ENCODE data around the gene KLHL24. TPM values are rescaled to one million over a fixed set of nuclear protein-coding genes. Genes with fewer than 3 reads are reported as not detected.

KLHL24 gene
- total RNA-seq, 1 experiment from 2014 or later, result 33.9 TPM

DNA sequence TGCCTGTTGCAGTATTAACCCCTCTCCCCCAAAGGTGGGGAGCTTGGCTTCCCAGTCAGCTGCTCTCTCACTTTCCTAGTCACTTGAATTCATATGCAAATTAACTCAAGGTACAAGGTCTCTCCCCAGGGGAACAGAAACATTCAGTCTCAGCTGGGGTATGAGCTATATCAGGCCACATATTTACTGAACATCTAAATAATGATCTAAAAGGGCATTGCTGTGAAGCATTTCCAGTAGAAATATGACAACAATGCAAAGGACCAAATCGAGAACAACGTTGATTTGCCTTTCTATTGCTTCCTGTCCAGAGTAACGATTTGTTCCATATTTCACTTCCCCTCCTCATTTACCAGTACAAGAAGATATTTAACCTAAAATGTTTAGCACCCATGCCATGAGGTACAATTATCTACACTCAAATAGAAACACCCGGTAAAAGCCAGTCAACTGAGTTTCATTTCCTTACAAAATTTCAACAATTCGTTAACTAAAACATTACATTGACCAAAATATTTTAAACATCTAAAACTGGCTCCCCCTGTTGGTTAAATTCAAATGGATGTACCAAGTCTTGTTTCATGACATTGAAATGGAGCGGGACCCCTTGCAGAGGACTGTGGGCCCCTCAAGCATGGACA is 43.4 kb upstream of the KLHL24 start (continued):
- TF ChIP-seq FOXJ3 (CRISPR knock-in tag; IDR thresholded peaks at IDR 0.05; ENCODE audit: borderline replicate concordance) (no peak), ZNF121 (CRISPR knock-in tag; IDR thresholded peaks at IDR 0.05) (no peak), FOXP1 (CRISPR knock-in tag; IDR thresholded peaks at IDR 0.05; ENCODE audit: borderline replicate concordance) (no peak), NFYB (CRISPR knock-in tag; conservative IDR thresholded peaks at IDR 0.05; ENCODE audit: low read depth) (no peak), RORB (CRISPR knock-in tag; IDR thresholded peaks at IDR 0.05) (no peak), ZNF416 (CRISPR knock-in tag; IDR thresholded peaks at IDR 0.05) (no peak), GTF2I (CRISPR knock-in tag; conservative IDR thresholded peaks at IDR 0.05) (no peak), MYBL2 (CRISPR knock-in tag; IDR thresholded peaks at IDR 0.05) (no peak)
- TF ChIP-seq, protein P1, sequence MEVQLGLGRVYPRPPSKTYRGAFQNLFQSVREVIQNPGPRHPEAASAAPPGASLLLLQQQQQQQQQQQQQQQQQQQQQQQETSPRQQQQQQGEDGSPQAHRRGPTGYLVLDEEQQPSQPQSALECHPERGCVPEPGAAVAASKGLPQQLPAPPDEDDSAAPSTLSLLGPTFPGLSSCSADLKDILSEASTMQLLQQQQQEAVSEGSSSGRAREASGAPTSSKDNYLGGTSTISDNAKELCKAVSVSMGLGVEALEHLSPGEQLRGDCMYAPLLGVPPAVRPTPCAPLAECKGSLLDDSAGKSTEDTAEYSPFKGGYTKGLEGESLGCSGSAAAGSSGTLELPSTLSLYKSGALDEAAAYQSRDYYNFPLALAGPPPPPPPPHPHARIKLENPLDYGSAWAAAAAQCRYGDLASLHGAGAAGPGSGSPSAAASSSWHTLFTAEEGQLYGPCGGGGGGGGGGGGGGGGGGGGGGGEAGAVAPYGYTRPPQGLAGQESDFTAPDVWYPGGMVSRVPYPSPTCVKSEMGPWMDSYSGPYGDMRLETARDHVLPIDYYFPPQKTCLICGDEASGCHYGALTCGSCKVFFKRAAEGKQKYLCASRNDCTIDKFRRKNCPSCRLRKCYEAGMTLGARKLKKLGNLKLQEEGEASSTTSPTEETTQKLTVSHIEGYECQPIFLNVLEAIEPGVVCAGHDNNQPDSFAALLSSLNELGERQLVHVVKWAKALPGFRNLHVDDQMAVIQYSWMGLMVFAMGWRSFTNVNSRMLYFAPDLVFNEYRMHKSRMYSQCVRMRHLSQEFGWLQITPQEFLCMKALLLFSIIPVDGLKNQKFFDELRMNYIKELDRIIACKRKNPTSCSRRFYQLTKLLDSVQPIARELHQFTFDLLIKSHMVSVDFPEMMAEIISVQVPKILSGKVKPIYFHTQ (CRISPR knock-in tag; IDR thresholded peaks at IDR 0.05), result no peak
- TF ChIP-seq, protein P2, sequence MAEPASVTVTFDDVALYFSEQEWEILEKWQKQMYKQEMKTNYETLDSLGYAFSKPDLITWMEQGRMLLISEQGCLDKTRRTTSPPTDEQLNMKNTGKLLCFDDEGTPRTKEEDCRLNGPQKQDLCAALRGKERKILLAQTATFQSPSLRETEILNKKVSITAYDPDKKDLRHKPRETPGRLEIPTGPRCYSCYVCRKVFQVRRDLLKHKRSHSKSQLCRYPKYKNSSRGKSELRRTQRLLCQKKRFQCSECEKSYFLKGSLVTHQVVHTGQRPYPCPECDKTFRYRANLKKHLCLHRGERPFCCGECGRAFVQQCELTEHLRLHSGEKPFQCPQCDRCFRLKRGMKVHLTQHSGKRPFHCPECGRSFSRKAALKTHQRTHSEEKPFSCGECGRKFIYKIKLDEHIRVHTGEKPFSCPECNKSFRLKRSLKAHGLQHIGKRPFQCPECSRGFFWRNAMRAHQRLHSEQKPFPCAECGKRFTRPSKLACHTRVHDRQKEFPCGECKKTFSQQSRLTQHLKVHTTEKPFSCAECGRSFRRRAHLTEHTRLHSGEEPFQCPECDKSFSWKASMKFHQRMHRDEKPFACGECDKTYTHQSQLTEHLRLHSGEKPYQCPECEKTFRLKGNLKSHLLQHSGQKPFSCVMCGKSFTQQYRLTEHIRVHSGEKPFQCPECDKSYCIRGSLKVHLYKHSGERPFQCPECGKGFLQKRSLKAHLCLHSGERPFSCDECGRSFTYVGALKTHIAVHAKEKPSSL (CRISPR knock-in tag; conservative IDR thresholded peaks at IDR 0.05), result no peak
- TF ChIP-seq, protein P3, sequence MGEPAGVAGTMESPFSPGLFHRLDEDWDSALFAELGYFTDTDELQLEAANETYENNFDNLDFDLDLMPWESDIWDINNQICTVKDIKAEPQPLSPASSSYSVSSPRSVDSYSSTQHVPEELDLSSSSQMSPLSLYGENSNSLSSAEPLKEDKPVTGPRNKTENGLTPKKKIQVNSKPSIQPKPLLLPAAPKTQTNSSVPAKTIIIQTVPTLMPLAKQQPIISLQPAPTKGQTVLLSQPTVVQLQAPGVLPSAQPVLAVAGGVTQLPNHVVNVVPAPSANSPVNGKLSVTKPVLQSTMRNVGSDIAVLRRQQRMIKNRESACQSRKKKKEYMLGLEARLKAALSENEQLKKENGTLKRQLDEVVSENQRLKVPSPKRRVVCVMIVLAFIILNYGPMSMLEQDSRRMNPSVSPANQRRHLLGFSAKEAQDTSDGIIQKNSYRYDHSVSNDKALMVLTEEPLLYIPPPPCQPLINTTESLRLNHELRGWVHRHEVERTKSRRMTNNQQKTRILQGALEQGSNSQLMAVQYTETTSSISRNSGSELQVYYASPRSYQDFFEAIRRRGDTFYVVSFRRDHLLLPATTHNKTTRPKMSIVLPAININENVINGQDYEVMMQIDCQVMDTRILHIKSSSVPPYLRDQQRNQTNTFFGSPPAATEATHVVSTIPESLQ (CRISPR knock-in tag; IDR thresholded peaks at IDR 0.05), result no peak

DNA sequence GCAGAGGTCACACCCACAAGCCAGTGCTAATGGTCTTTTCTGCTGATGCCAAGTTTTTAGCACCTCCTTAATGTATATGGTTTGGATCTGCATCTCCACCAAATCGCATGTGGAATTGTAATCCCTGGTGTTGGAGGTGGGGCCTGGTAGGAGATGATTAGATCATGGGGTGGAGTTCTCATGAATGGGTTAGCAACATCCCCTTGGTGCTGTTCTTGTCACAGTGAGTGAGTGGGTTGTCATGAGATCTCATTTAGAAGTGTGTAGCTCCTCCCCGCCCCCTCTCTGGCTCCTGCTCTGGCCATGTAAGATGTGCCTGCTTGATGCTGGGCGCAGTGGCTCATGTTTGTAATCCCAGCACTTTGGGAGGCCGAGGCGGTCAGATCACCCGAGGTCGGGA is 42.6 kb upstream of the KLHL24 start:
- no peak for DNase-seq (ENCODE audit: low spot score)
- no peak for ATAC-seq
- peaks cover 12% of the 10 kb centered on the region for H3K36me3 Mint-ChIP-seq
- ChIA-PET POLR2A (no interaction called here), CTCF (interaction anchor here (0.6 to 1.8 kb wide), 5 partner anchors 9 to 37 kb away, joined by 3 to 10 read pairs (median 4); no protein-coding TSS in a partner anchor)
- H3K4me3 Mint-ChIP-seq, result no peak overlapping the region
- H3K27me3 Mint-ChIP-seq (ENCODE audit: low read depth), result peaks cover 3% of the 10 kb centered on the region; the same call in 1 of the 2 replicates
- TF ChIP-seq RORB (CRISPR knock-in tag; IDR thresholded peaks at IDR 0.05) (no peak), ZBTB21 (CRISPR knock-in tag; IDR thresholded peaks at IDR 0.05; ENCODE audit: borderline replicate concordance) (no peak), ZNF396 (CRISPR knock-in tag; IDR thresholded peaks at IDR 0.05; ENCODE audit: borderline replicate concordance) (no peak), TEAD1 (CRISPR knock-in tag; IDR thresholded peaks at IDR 0.05) (no peak)
- TF ChIP-seq, protein P4, sequence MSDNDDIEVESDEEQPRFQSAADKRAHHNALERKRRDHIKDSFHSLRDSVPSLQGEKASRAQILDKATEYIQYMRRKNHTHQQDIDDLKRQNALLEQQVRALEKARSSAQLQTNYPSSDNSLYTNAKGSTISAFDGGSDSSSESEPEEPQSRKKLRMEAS (CRISPR knock-in tag; IDR thresholded peaks at IDR 0.05), result no peak
- TF ChIP-seq, protein P5, sequence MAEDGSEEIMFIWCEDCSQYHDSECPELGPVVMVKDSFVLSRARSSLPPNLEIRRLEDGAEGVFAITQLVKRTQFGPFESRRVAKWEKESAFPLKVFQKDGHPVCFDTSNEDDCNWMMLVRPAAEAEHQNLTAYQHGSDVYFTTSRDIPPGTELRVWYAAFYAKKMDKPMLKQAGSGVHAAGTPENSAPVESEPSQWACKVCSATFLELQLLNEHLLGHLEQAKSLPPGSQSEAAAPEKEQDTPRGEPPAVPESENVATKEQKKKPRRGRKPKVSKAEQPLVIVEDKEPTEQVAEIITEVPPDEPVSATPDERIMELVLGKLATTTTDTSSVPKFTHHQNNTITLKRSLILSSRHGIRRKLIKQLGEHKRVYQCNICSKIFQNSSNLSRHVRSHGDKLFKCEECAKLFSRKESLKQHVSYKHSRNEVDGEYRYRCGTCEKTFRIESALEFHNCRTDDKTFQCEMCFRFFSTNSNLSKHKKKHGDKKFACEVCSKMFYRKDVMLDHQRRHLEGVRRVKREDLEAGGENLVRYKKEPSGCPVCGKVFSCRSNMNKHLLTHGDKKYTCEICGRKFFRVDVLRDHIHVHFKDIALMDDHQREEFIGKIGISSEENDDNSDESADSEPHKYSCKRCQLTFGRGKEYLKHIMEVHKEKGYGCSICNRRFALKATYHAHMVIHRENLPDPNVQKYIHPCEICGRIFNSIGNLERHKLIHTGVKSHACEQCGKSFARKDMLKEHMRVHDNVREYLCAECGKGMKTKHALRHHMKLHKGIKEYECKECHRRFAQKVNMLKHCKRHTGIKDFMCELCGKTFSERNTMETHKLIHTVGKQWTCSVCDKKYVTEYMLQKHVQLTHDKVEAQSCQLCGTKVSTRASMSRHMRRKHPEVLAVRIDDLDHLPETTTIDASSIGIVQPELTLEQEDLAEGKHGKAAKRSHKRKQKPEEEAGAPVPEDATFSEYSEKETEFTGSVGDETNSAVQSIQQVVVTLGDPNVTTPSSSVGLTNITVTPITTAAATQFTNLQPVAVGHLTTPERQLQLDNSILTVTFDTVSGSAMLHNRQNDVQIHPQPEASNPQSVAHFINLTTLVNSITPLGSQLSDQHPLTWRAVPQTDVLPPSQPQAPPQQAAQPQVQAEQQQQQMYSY (CRISPR knock-in tag; IDR thresholded peaks at IDR 0.05), result no peak
- TF ChIP-seq, protein P6, sequence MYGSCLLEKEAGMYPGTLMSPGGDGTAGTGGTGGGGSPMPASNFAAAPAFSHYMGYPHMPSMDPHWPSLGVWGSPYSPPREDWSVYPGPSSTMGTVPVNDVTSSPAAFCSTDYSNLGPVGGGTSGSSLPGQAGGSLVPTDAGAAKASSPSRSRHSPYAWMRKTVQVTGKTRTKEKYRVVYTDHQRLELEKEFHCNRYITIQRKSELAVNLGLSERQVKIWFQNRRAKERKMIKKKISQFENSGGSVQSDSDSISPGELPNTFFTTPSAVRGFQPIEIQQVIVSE (CRISPR knock-in tag; IDR thresholded peaks at IDR 0.05; ENCODE audit: borderline replicate concordance), result no peak
- TF ChIP-seq, protein P7, sequence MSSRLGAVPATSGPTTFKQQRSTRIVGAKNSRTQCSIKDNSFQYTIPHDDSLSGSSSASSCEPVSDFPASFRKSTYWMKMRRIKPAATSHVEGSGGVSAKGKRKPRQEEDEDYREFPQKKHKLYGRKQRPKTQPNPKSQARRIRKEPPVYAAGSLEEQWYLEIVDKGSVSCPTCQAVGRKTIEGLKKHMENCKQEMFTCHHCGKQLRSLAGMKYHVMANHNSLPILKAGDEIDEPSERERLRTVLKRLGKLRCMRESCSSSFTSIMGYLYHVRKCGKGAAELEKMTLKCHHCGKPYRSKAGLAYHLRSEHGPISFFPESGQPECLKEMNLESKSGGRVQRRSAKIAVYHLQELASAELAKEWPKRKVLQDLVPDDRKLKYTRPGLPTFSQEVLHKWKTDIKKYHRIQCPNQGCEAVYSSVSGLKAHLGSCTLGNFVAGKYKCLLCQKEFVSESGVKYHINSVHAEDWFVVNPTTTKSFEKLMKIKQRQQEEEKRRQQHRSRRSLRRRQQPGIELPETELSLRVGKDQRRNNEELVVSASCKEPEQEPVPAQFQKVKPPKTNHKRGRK (CRISPR knock-in tag; IDR thresholded peaks at IDR 0.05; ENCODE audit: borderline replicate concordance), result no peak
- H3K9me3 Mint-ChIP-seq, result peaks cover 16% of the 10 kb centered on the region
- H3K27ac Mint-ChIP-seq, result no peak overlapping the region
- peaks cover 21% of the 10 kb centered on the region for H3K4me1 Mint-ChIP-seq

All from WTC11 (cell line).